Coronary artery (tissue), 2 donors: ENCODE measurements around the gene ATG4B.

Source experiments
- DNase-seq: peaks from one replicate; pipeline ENCODE4 v3.0.0-alpha.2; 2017; ENCODE audit warnings: low spot score
- H3K27ac ChIP-seq, 2 donors: fragments of 200-600 bp; sonication (generic); one replicate each; pipeline ENCODE4 v1.5.1; 2016 to 2019
- H3K4me3 ChIP-seq: fragments of 200-600 bp; sonication (generic); 2 replicates; pipeline ENCODE4 v1.5.1; 2016; ENCODE audit warnings: mild to moderate bottlenecking, moderate library complexity
- CTCF ChIP-seq: fragments of 200-600 bp; sonication (generic); IDR thresholded peaks from one replicate; pipeline ENCODE4 v1.5.1; 2019; ENCODE audit warnings: antibody characterized with exemption

Gene ATG4B

GRCh38 chr2:241720099-241720498 is 82.6 kb downstream of the ATG4B start:
- TF ChIP-seq CTCF = no peak

GRCh38 chr2:241720560-241720959 is 83.1 kb downstream of the ATG4B start:
- DNase-seq = no peak
- Histone ChIP-seq H3K27ac (no peak overlapping the region), H3K4me3 (no peak overlapping the region)
- TF ChIP-seq CTCF = no peak

More at GRCh38 chr2:241720099-241720498, 82.6 kb downstream of the ATG4B start:
- Histone ChIP-seq H3K27ac (no peak overlapping the region), H3K4me3 (no peak overlapping the region)
- DNase-seq = no peak

- no peak for DNase-seq
- no peak for TF ChIP-seq CTCF
- Histone ChIP-seq H3K27ac (no peak overlapping the region), H3K4me3 (no peak overlapping the region)
These were observed 84.4 kb downstream of the ATG4B start for GRCh38 chr2:241721852-241722251.

- TF ChIP-seq CTCF = no peak
- H3K27ac ChIP-seq = no peak overlapping the region
- DNase-seq = no peak
- no peak overlapping the region for H3K4me3 ChIP-seq
These were observed 85.5 kb downstream of the ATG4B start for GRCh38 chr2:241722896-241723454.
